RWPE2 (cell line): ENCODE results near the gene TARP.

Experiments
- ATAC-seq: fragments of 200-7000 bp; cut with Tn5 transposase; 3 replicates; pipeline ENCODE4 v1.9.1; 2021; ENCODE audit warnings: low read depth
- DNase-seq: peaks from one replicate; pipeline ENCODE4 v3.0.0-alpha.2; 2020; ENCODE audit warnings: low spot score
- H3K27ac ChIP-seq: fragments of 450-650 bp; 2 replicates; pipeline ENCODE4 v1.5.1; 2017; ENCODE audit warnings: mild to moderate bottlenecking; ENCODE audit not compliant: poor library complexity, severe bottlenecking
- H3K27me3 ChIP-seq: fragments of 250-450 bp; sonication (Bioruptor Pico); 2 replicates; pipeline ENCODE4 v1.5.1; 2021; ENCODE audit warnings: mild to moderate bottlenecking, moderate library complexity; ENCODE audit not compliant: insufficient read depth, poor library complexity, severe bottlenecking
- H3K36me3 ChIP-seq: fragments of 250-450 bp; sonication (Bioruptor Pico); 2 replicates; pipeline ENCODE4 v1.5.1; 2020; ENCODE audit warnings: low read depth, mild to moderate bottlenecking, moderate library complexity
- H3K4me1 ChIP-seq: fragments of 250-450 bp; sonication (Bioruptor Pico); 2 replicates; pipeline ENCODE4 v1.5.1; 2021; ENCODE audit warnings: mild to moderate bottlenecking, moderate library complexity; ENCODE audit not compliant: insufficient read depth, poor library complexity, severe bottlenecking
- H3K4me3 ChIP-seq: fragments of 250-450 bp; sonication (Bioruptor Pico); 2 replicates; pipeline ENCODE4 v1.5.1; 2021; ENCODE audit warnings: mild to moderate bottlenecking, moderate library complexity; ENCODE audit not compliant: severe bottlenecking
- H3K9me3 ChIP-seq: fragments of 250-450 bp; sonication (Bioruptor Pico); 2 replicates; pipeline ENCODE4 v1.5.1; 2021; ENCODE audit warnings: mild to moderate bottlenecking, moderate library complexity; ENCODE audit not compliant: severe bottlenecking
- TF ChIP-seq, protein P1 (sequence below): fragments of 450-650 bp; IDR thresholded peaks from one replicate; pipeline ENCODE4 v1.5.1; 2017; ENCODE audit warnings: mild to moderate bottlenecking, moderate library complexity; ENCODE audit not compliant: poor library complexity, severe bottlenecking

TARP gene

DNA sequence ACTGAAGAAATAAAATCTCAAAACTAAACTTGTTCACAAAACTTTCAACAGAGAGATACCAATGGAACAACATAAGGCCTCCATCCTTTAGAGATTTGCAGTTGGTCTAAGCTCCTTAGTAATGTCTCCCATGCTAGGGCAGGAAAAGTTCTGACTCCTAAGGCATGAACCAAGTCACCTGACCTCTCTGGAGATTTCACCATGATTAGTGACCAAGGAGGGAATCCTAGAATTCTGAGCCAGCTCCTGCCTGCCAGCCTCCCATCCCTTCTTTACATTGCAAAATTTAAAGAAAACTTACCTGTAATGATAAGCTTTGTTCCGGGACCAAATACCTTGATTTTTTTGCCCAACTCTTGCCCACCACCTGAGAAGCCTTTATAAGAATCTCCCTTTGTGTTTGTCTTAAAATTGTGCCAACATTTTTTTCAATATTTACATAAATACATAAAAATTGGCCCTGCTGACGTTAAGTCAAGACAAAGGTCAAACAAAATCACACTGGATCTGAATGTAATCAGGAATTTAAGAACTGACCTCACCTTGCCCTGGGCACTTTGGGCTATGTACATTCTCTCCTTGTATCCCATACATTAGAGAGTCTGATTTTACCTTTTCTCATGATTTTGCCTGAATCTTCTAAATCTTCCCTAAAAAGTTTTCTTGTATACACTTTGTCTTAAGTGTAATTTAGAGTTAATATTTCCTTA lies at the start of gene TARP:
Gene TARP, minus strand, starts transcription at position 351 of the 710 bp plus-strand sequence.
- DNase-seq (no peak), ATAC-seq (no peak)
- Histone ChIP-seq H3K4me3 (no peak within 1 kb of the TSS), H3K4me1 (no peaks in the 10 kb centered on the region), H3K27ac (no peak within 1 kb of the TSS), H3K27me3 (no peaks in the 10 kb centered on the region), H3K9me3 (no peaks in the 10 kb centered on the region), H3K36me3 (no peaks in the 10 kb centered on the region)
- TF ChIP-seq, protein P1, sequence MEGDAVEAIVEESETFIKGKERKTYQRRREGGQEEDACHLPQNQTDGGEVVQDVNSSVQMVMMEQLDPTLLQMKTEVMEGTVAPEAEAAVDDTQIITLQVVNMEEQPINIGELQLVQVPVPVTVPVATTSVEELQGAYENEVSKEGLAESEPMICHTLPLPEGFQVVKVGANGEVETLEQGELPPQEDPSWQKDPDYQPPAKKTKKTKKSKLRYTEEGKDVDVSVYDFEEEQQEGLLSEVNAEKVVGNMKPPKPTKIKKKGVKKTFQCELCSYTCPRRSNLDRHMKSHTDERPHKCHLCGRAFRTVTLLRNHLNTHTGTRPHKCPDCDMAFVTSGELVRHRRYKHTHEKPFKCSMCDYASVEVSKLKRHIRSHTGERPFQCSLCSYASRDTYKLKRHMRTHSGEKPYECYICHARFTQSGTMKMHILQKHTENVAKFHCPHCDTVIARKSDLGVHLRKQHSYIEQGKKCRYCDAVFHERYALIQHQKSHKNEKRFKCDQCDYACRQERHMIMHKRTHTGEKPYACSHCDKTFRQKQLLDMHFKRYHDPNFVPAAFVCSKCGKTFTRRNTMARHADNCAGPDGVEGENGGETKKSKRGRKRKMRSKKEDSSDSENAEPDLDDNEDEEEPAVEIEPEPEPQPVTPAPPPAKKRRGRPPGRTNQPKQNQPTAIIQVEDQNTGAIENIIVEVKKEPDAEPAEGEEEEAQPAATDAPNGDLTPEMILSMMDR = no peak

DNA sequence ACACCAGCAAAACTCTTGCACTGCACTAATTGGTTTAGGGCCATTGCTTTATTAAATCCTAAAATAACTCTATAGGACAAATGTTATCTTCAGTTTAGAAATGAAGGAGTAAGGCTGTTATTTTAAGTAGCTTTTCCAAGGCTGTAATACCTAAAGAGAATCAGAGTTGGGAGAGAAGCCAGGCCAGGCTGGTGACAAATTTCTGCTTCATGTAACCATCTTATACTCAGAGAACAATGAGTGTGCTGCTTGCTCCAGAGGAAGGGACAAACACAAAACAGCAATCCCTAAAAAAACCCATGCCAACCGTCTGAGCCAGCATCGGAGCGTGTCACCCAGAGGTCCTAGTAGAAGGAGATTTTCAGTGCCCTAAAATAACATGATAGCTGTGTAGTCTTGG lies 49.7 kb upstream of the TARP start:
- H3K9me3 ChIP-seq = no peaks in the 10 kb centered on the region

DNA sequence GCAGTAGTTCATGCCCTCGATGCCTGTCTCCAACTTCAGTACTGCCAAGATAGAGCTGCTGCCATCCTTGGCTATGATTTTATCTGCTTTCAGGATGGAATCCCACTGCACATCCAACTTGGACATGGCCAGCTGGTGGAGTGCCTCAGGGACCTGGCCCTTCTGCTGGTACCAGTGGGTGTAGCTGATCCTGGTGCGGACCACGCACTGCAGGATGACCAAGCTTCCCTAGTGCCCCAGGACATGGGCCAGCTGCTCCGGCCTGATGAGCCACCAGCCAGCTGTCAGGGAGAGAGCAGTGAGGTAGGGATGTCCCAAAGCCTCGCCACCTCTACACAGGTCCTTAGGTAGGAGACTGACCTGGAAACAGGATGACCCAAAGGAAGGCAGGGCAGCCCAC lies 49.0 kb upstream of the TARP start:
- Histone ChIP-seq H3K27me3 (peaks cover 8% of the 10 kb centered on the region), H3K4me3 (no peak overlapping the region), H3K9me3 (no peaks in the 10 kb centered on the region), H3K27ac (no peak overlapping the region), H3K4me1 (peaks cover 8% of the 10 kb centered on the region), H3K36me3 (no peaks in the 10 kb centered on the region)
- TF ChIP-seq, protein P1 = no peak
- ATAC-seq (no peak), DNase-seq (no peak)

More for the DNA sequence above, 49.7 kb upstream of the TARP start:
- H3K27ac ChIP-seq = no peak overlapping the region
- peaks cover 8% of the 10 kb centered on the region for H3K4me1 ChIP-seq
- no peak for ATAC-seq
- no peak for DNase-seq
- H3K27me3 ChIP-seq = peaks cover 8% of the 10 kb centered on the region
- no peaks in the 10 kb centered on the region for H3K36me3 ChIP-seq
- TF ChIP-seq, protein P1 = no peak
- no peak overlapping the region for H3K4me3 ChIP-seq

DNA sequence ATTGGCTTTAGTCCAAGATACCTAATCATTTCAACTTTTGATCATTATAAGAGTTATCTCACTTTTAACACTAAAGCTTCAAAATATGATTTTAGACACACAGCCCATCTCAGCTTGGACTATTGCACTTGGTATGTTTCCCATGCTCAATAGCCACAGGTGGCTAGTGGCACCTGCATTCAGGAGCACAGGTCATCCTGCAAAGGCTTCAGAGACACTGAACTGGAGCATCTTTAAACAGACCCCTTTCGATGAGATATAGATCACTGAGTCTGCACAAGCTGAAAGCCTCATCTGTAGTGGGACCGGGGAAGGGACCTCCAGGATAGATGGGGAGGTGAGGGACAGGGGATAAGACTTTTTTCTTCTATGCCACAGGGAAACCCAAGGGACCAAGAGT lies 48.5 kb upstream of the TARP start:
- Histone ChIP-seq H3K27me3 (peaks cover 8% of the 10 kb centered on the region), H3K4me3 (no peak overlapping the region), H3K9me3 (no peaks in the 10 kb centered on the region), H3K27ac (no peak overlapping the region), H3K4me1 (peaks cover 8% of the 10 kb centered on the region), H3K36me3 (no peaks in the 10 kb centered on the region)
- no peak for ATAC-seq
- no peak for DNase-seq
- TF ChIP-seq, protein P1 = no peak

DNA sequence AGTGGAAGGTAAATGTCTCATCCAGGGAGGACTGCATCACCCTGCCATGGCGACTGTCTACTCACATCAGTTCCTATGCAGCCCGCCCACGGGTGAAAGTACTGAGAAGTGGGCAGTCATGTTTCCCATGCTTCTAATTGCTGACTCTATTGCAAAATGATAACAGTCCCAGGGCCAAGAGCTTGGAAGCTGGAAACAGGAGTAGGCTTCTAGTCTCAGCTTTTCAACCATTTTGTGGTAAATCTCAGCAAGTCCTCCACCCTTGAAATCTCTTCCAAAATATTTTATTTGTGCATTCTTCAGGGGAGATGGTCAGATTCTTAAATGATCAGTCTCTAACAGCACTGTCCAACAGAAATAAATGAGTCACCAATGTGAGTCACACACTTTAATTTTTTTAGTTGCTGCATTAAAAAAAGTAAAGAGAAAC lies 48.1 kb upstream of the TARP start:
- H3K27ac ChIP-seq = no peak overlapping the region

More for the DNA sequence above, 48.1 kb upstream of the TARP start:
- Histone ChIP-seq H3K4me1 (peaks cover 8% of the 10 kb centered on the region), H3K27me3 (peaks cover 5% of the 10 kb centered on the region), H3K4me3 (no peak overlapping the region), H3K9me3 (no peaks in the 10 kb centered on the region), H3K36me3 (no peaks in the 10 kb centered on the region)
- TF ChIP-seq, protein P1 = no peak
- ATAC-seq (peak; percentile 64), DNase-seq (no peak)
